GM12892 (cell line): Measurements from ENCODE around the gene COL18A1.

Source experiments
- POLR2A ChIP-seq: IDR thresholded peaks from 2 replicates; pipeline ENCODE4 v1.6.1; 2011; ENCODE audit warnings: low read depth, low read length, control low read depth
- POLR2AphosphoS5 ChIP-seq: IDR thresholded peaks from 2 replicates; pipeline ENCODE4 v1.6.1; 2011; ENCODE audit warnings: low read depth, low read length, control low read depth
- TAF1 ChIP-seq: IDR thresholded peaks from 2 replicates; pipeline ENCODE4 v1.6.1; 2011; ENCODE audit warnings: low read depth, mild to moderate bottlenecking, control low read depth, low read length, borderline replicate concordance

GRCh38 chr21:45445369-45445768 lies 40.4 kb downstream of the COL18A1 start:
- no peak for TF ChIP-seq POLR2A
- no peak for TF ChIP-seq TAF1
- TF ChIP-seq POLR2AphosphoS5: no peak
